Stimulated activated CD8-positive, alpha-beta memory T cell treated with anti-CD3 and anti-CD28 coated beads, Interleukin-15, amount 100 ng/mL, for 4 hours (primary cell): ENCODE results near the gene MORN1.
"Not testable (repeated sequence)": the region's sequence is repeated elsewhere in the genome, so short reads cannot be mapped to it uniquely, and the experiment has no call there.

ENCODE experiments used
- DNase-seq, 2 donors: peaks; one replicate each; pipeline ENCODE4 v3.0.0-alpha.2; 2020; ENCODE audit warnings: low read depth in 2 of 2

The MORN1 gene

GRCh38 chr1:2391041-2391930, at the start of gene MORN1, which contains the start of gene RER1:
Gene MORN1, minus strand, starts transcription at chr1:2391554. Its CDS starts 21 bp downstream, at chr1:2391533.
Gene RER1, plus strand, starts transcription at chr1:2391841. Its CDS starts 3,950 bp downstream, at chr1:2395791.
- peak; percentile 95 to 98 for DNase-seq

GRCh38 chr1:2440346-2440745, 49.0 kb upstream of the MORN1 start:
- DNase-seq = not testable (repeated sequence)

GRCh38 chr1:2439369-2439768, 48.0 kb upstream of the MORN1 start:
- DNase-seq = no peak

GRCh38 chr1:2438641-2439040, 47.3 kb upstream of the MORN1 start:
- no peak for DNase-seq

- DNase-seq = no peak
Observed at GRCh38 chr1:2438038-2438437, 46.7 kb upstream of the MORN1 start.

GRCh38 chr1:2437617-2438016, 46.3 kb upstream of the MORN1 start:
- no peak for DNase-seq

GRCh38 chr1:2436876-2437275, 45.5 kb upstream of the MORN1 start:
- DNase-seq = no peak

GRCh38 chr1:2435746-2436355, 44.5 kb upstream of the MORN1 start:
- DNase-seq = no peak

- no peak for DNase-seq
Observed at GRCh38 chr1:2435091-2435490, 43.7 kb upstream of the MORN1 start.

- no peak for DNase-seq
Observed at GRCh38 chr1:2433936-2434655, 42.7 kb upstream of the MORN1 start.

GRCh38 chr1:2433196-2433595, 41.8 kb upstream of the MORN1 start:
- no peak for DNase-seq

GRCh38 chr1:2432441-2432844, 41.1 kb upstream of the MORN1 start:
- DNase-seq = no peak

- no peak for DNase-seq
Observed at GRCh38 chr1:2431518-2431917, 40.2 kb upstream of the MORN1 start.

- DNase-seq = no peak
Observed at GRCh38 chr1:2431103-2431502, 39.7 kb upstream of the MORN1 start.

GRCh38 chr1:2430592-2430973, 39.2 kb upstream of the MORN1 start:
- DNase-seq = no peak

GRCh38 chr1:2429780-2430591, 38.6 kb upstream of the MORN1 start:
- no peak for DNase-seq

- DNase-seq = no peak
Observed at GRCh38 chr1:2428490-2428889, 37.1 kb upstream of the MORN1 start.

GRCh38 chr1:2427976-2428375, 36.6 kb upstream of the MORN1 start:
- DNase-seq = no peak

- no peak for DNase-seq
Observed at GRCh38 chr1:2427051-2427450, 35.7 kb upstream of the MORN1 start.

- DNase-seq = no peak
Observed at GRCh38 chr1:2426540-2426939, 35.2 kb upstream of the MORN1 start.

GRCh38 chr1:2425892-2426291, 34.5 kb upstream of the MORN1 start:
- DNase-seq = no peak

- no peak for DNase-seq
Observed at GRCh38 chr1:2422523-2422922, 31.2 kb upstream of the MORN1 start.
